ENCODE results near the gene ADCY1. TPM values are rescaled to one million over a fixed set of nuclear protein-coding genes. Genes with fewer than 3 reads are reported as not detected.

ADCY1 gene
- total RNA-seq, 6 experiments from 2014 or later = 0.20 TPM; not detected in 5

GRCh38 chr7:45643630-45644029 lies 69.5 kb downstream of the ADCY1 start:
- H3K27me3 Mint-ChIP-seq (ENCODE audit: insufficient read depth) = peaks cover 19% of the 10 kb centered on the region
- H3K4me1 Mint-ChIP-seq (ENCODE audit: low read depth) = no peaks in the 10 kb centered on the region; the same call in 1 of the 2 replicates
- H3K4me3 Mint-ChIP-seq = no peak overlapping the region; the same call in 1 of the 2 replicates
- H3K36me3 Mint-ChIP-seq (ENCODE audit: low read depth) = no peaks in the 10 kb centered on the region
- H3K27ac Mint-ChIP-seq = no peak overlapping the region
- DNase-seq = no peak
- no peak for TF ChIP-seq CTCF (IDR thresholded peaks at IDR 0.05)
- H3K9me3 Mint-ChIP-seq = no peaks in the 10 kb centered on the region

DNA sequence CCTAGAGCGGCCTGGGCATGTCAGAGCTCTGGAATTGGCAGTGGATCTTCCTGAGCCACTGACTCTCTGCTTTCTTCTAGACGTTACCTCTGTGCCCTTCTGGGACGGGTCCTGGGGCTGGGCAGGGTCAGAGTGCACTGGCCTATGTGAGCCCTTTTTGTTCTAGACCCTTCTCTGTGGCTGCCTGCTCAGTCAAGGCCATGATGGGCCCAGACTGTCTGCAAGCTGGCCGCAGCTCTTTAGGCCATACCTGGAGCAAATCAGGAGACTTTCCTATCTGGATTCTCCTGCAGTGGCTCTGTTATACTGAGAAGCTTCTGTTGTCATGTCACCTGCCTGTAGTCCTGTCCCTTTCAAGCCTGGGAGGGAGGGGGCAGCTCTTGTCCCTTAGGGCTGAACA lies 70.1 kb downstream of the ADCY1 start:
- no peak for DNase-seq
- H3K9me3 Mint-ChIP-seq = no peaks in the 10 kb centered on the region

DNA sequence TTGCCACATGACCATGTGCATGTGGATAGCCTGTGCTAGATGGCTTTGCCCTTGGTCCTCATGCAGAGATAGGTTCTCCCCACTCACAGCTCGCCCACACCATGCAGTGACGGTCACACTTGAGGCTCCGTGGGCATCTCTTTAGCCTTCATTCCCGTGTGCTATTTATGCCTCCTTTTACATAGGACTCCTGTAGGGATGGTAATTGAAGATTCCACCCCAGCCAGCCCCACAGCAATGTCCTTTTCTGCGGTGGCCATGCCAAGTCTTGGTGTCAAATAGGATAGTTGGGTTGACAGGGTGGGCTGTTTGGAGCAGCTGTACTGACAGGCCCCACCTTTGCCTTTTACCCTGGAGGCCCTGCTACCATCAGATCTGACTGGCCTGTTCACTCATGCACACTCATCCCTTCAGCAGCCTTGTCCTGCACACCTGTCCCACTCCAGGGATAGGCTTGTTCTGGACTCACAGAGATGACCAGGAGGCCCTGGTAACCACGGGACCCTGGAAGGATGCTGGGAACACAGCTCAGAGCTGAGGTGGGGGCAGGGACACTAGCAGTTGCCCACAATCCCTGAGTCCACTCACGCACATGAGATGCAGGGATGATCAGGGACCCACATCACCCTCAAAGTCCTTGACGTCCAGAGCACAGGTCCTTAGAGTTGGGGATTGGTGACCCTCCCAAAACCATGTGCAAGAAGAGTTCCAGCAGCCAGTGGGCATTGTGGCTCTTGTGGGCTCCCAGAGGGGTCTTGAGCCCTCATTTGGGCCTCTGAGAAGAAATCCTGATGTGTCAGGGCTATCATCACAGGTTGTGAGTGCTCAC lies 71.2 kb downstream of the ADCY1 start:
- Mint-ChIP-seq H3K9me3 (no peaks in the 10 kb centered on the region), H3K4me1 (ENCODE audit: low read depth) (no peaks in the 10 kb centered on the region; the same call in 1 of the 2 replicates), H3K36me3 (ENCODE audit: low read depth) (no peaks in the 10 kb centered on the region), H3K27ac (no peak overlapping the region), H3K27me3 (ENCODE audit: insufficient read depth) (peaks cover 20% of the 10 kb centered on the region), H3K4me3 (no peak overlapping the region)
- no peak for DNase-seq
- TF ChIP-seq CTCF (IDR thresholded peaks at IDR 0.05) = no peak

More for the DNA sequence above, 70.1 kb downstream of the ADCY1 start:
- H3K27ac Mint-ChIP-seq = no peak overlapping the region
- no peak overlapping the region for H3K4me3 Mint-ChIP-seq
- TF ChIP-seq CTCF (IDR thresholded peaks at IDR 0.05) = no peak
- H3K36me3 Mint-ChIP-seq (ENCODE audit: low read depth) = no peaks in the 10 kb centered on the region
- H3K4me1 Mint-ChIP-seq (ENCODE audit: low read depth) = no peaks in the 10 kb centered on the region; the same call in 1 of the 2 replicates
- H3K27me3 Mint-ChIP-seq (ENCODE audit: insufficient read depth) = peaks cover 19% of the 10 kb centered on the region

DNA sequence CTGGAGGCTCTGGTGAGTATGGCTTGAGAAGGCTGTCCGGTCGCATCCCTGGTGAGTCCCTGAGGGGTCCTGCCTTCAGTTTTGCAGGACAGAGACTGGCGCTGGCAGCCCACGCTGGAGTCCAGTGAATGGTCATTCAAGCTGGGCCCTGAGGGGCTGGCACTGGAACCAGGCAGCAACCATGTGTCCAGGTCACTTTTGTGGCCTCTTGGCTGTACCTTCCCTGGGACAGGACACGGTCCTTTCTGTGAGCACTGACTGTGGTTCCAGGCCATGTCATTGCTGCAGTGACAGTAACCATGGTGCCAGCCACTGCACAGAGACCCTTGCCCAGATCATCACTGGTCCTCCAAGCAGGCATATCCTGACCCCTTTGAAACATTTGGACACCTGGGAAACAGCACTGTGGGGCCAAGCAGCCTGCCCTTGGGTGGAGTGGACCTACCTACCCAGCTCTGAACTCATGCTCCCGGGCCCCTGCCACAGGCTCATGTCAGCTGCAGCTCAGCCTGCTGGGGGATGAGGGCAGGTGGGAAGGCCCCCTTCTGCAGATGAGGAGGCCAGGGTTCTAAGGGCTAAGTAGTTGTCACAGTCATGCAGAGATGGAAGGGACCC lies 72.1 kb downstream of the ADCY1 start:
- peaks cover 20% of the 10 kb centered on the region for H3K27me3 Mint-ChIP-seq (ENCODE audit: insufficient read depth)
- no peaks in the 10 kb centered on the region for H3K9me3 Mint-ChIP-seq
- no peaks in the 10 kb centered on the region for H3K36me3 Mint-ChIP-seq (ENCODE audit: low read depth)
- no peaks in the 10 kb centered on the region; the same call in 1 of the 2 replicates for H3K4me1 Mint-ChIP-seq (ENCODE audit: low read depth)
- no peak overlapping the region for H3K4me3 Mint-ChIP-seq
- DNase-seq = no peak
- no peak for TF ChIP-seq CTCF (IDR thresholded peaks at IDR 0.05)
- no peak overlapping the region for H3K27ac Mint-ChIP-seq

- peaks cover 24% of the 10 kb centered on the region for H3K27me3 Mint-ChIP-seq (ENCODE audit: insufficient read depth)
- DNase-seq = peak; percentile 36
- no peaks in the 10 kb centered on the region; the same call in 1 of the 2 replicates for H3K4me1 Mint-ChIP-seq (ENCODE audit: low read depth)
- H3K36me3 Mint-ChIP-seq (ENCODE audit: low read depth) = no peaks in the 10 kb centered on the region
- peak; percentile 45 for TF ChIP-seq CTCF (IDR thresholded peaks at IDR 0.05)
- no peak overlapping the region for H3K27ac Mint-ChIP-seq
- no peaks in the 10 kb centered on the region for H3K9me3 Mint-ChIP-seq
- no peak overlapping the region for H3K4me3 Mint-ChIP-seq
Observed at GRCh38 chr7:45646996-45647825, 73.0 kb downstream of the ADCY1 start.
